Measurements from ENCODE around the gene TMC8.
A peak's percentile ranks its signal among the peaks of the same experiment; 100 is the strongest.

The TMC8 gene

GRCh38 chr17:78125138-78125913 is 5.2 kb upstream of the TMC8 start:
- Histone ChIP-seq H3K27ac (ENCODE audit: low read depth, low read length) (no peak overlapping the region; the same call in 1 of the 2 replicates), H3K4me3 (ENCODE audit: low read depth, low read length) (no peak overlapping the region), H3K9me3 (ENCODE audit: control insufficient read depth, insufficient read depth, low read depth, low read length) (no peaks in the 10 kb centered on the region), H3K36me3 (ENCODE audit: control insufficient read depth, insufficient read depth, low read length) (peaks cover 60% of the 10 kb centered on the region), H3K9ac (ENCODE audit: low read length) (no peak overlapping the region), H3K27me3 (ENCODE audit: control insufficient read depth, insufficient read depth, low read length) (no peaks in the 10 kb centered on the region), H3K4me1 (ENCODE audit: control insufficient read depth, insufficient read depth, low read length) (peaks cover 32% of the 10 kb centered on the region)

- H3K9ac ChIP-seq (ENCODE audit: low read length) = no peak overlapping the region
- no peaks in the 10 kb centered on the region for H3K9me3 ChIP-seq (ENCODE audit: control insufficient read depth, insufficient read depth, low read depth, low read length)
- H3K27me3 ChIP-seq (ENCODE audit: control insufficient read depth, insufficient read depth, low read length) = peaks cover 4% of the 10 kb centered on the region; the same call in 1 of the 2 replicates
- peaks cover 40% of the 10 kb centered on the region for H3K4me1 ChIP-seq (ENCODE audit: control insufficient read depth, insufficient read depth, low read length)
- peak overlapping the region; percentile 94; the same call in 1 of the 2 replicates for H3K4me3 ChIP-seq (ENCODE audit: low read depth, low read length)
- peaks cover 51% of the 10 kb centered on the region for H3K36me3 ChIP-seq (ENCODE audit: control insufficient read depth, insufficient read depth, low read length)
- H3K27ac ChIP-seq (ENCODE audit: low read depth, low read length) = peak overlapping the region; percentile 87; the same call in 1 of the 2 replicates
These were observed 4.3 kb upstream of the TMC8 start for GRCh38 chr17:78125976-78126894.

- Histone ChIP-seq H3K27ac (ENCODE audit: low read depth, low read length) (peak overlapping the region; percentile 87; the same call in 1 of the 2 replicates), H3K9me3 (ENCODE audit: control insufficient read depth, insufficient read depth, low read depth, low read length) (no peaks in the 10 kb centered on the region), H3K4me1 (ENCODE audit: control insufficient read depth, insufficient read depth, low read length) (peaks cover 40% of the 10 kb centered on the region), H3K9ac (ENCODE audit: low read length) (peak overlapping the region; percentile 79), H3K4me3 (ENCODE audit: low read depth, low read length) (peak overlapping the region; percentile 94), H3K27me3 (ENCODE audit: control insufficient read depth, insufficient read depth, low read length) (peaks cover 8% of the 10 kb centered on the region; the same call in 1 of the 2 replicates), H3K36me3 (ENCODE audit: control insufficient read depth, insufficient read depth, low read length) (peaks cover 45% of the 10 kb centered on the region)
These were observed 3.7 kb upstream of the TMC8 start for GRCh38 chr17:78126895-78127238.

- Histone ChIP-seq H3K9me3 (ENCODE audit: control insufficient read depth, insufficient read depth, low read depth, low read length) (no peaks in the 10 kb centered on the region), H3K27ac (ENCODE audit: low read depth, low read length) (peak overlapping the region; percentile 87; the same call in 1 of the 2 replicates), H3K4me1 (ENCODE audit: control insufficient read depth, insufficient read depth, low read length) (peaks cover 40% of the 10 kb centered on the region), H3K27me3 (ENCODE audit: control insufficient read depth, insufficient read depth, low read length) (peaks cover 9% of the 10 kb centered on the region), H3K4me3 (ENCODE audit: low read depth, low read length) (peak overlapping the region; percentile 94), H3K9ac (ENCODE audit: low read length) (peak overlapping the region; percentile 79), H3K36me3 (ENCODE audit: control insufficient read depth, insufficient read depth, low read length) (peaks cover 40% of the 10 kb centered on the region)
These were observed 3.2 kb upstream of the TMC8 start for GRCh38 chr17:78127239-78127887.

- Histone ChIP-seq H3K36me3 (ENCODE audit: control insufficient read depth, insufficient read depth, low read length) (peaks cover 33% of the 10 kb centered on the region), H3K9ac (ENCODE audit: low read length) (peak overlapping the region; percentile 88), H3K27me3 (ENCODE audit: control insufficient read depth, insufficient read depth, low read length) (peaks cover 16% of the 10 kb centered on the region), H3K9me3 (ENCODE audit: control insufficient read depth, insufficient read depth, low read depth, low read length) (no peaks in the 10 kb centered on the region), H3K4me1 (ENCODE audit: control insufficient read depth, insufficient read depth, low read length) (peaks cover 47% of the 10 kb centered on the region), H3K27ac (ENCODE audit: low read depth, low read length) (peak overlapping the region; percentile 87; the same call in 1 of the 2 replicates), H3K4me3 (ENCODE audit: low read depth, low read length) (peak overlapping the region; percentile 94)
These were observed 2.6 kb upstream of the TMC8 start for GRCh38 chr17:78127888-78128550.

- Histone ChIP-seq H3K27me3 (ENCODE audit: control insufficient read depth, insufficient read depth, low read length) (peaks cover 22% of the 10 kb centered on the region), H3K4me1 (ENCODE audit: control insufficient read depth, insufficient read depth, low read length) (peaks cover 50% of the 10 kb centered on the region), H3K27ac (ENCODE audit: low read depth, low read length) (peak within 1 kb of the TSS; percentile 87; the same call in 1 of the 2 replicates), H3K4me3 (ENCODE audit: low read depth, low read length) (peak within 1 kb of the TSS; percentile 94), H3K9ac (ENCODE audit: low read length) (peak within 1 kb of the TSS; percentile 88), H3K36me3 (ENCODE audit: control insufficient read depth, insufficient read depth, low read length) (peaks cover 26% of the 10 kb centered on the region), H3K9me3 (ENCODE audit: control insufficient read depth, insufficient read depth, low read depth, low read length) (no peaks in the 10 kb centered on the region)
These were observed 1.8 kb upstream of the TMC8 start, which contains the start of gene TMC6 for GRCh38 chr17:78128551-78129350. TSS of gene TMC6 (minus strand) at chr17:78128755. CDS start at chr17:78126832, 1,923 bp downstream.

- Histone ChIP-seq H3K4me3 (ENCODE audit: low read depth, low read length) (peak overlapping the region; percentile 57), H3K36me3 (ENCODE audit: control insufficient read depth, insufficient read depth, low read length) (peaks cover 19% of the 10 kb centered on the region), H3K4me1 (ENCODE audit: control insufficient read depth, insufficient read depth, low read length) (peaks cover 54% of the 10 kb centered on the region), H3K27me3 (ENCODE audit: control insufficient read depth, insufficient read depth, low read length) (peaks cover 27% of the 10 kb centered on the region), H3K9ac (ENCODE audit: low read length) (no peak overlapping the region), H3K27ac (ENCODE audit: low read depth, low read length) (no peak overlapping the region), H3K9me3 (ENCODE audit: control insufficient read depth, insufficient read depth, low read depth, low read length) (no peaks in the 10 kb centered on the region)
These were observed 1.1 kb upstream of the TMC8 start for GRCh38 chr17:78129351-78130089.

- Histone ChIP-seq H3K36me3 (ENCODE audit: control insufficient read depth, insufficient read depth, low read length) (peaks cover 14% of the 10 kb centered on the region), H3K9ac (ENCODE audit: low read length) (no peak overlapping the region), H3K27me3 (ENCODE audit: control insufficient read depth, insufficient read depth, low read length) (peaks cover 27% of the 10 kb centered on the region), H3K4me3 (ENCODE audit: low read depth, low read length) (no peak overlapping the region), H3K9me3 (ENCODE audit: control insufficient read depth, insufficient read depth, low read depth, low read length) (no peaks in the 10 kb centered on the region), H3K4me1 (ENCODE audit: control insufficient read depth, insufficient read depth, low read length) (peaks cover 54% of the 10 kb centered on the region), H3K27ac (ENCODE audit: low read depth, low read length) (no peak overlapping the region)
These were observed 508 bp upstream of the TMC8 start for GRCh38 chr17:78130090-78130436.

- no peaks in the 10 kb centered on the region; the same call in 1 of the 2 replicates for H3K36me3 ChIP-seq (ENCODE audit: control insufficient read depth, insufficient read depth, low read length)
- peaks cover 27% of the 10 kb centered on the region for H3K27me3 ChIP-seq (ENCODE audit: control insufficient read depth, insufficient read depth, low read length)
- H3K9me3 ChIP-seq (ENCODE audit: control insufficient read depth, insufficient read depth, low read depth, low read length) = no peaks in the 10 kb centered on the region
- H3K27ac ChIP-seq (ENCODE audit: low read depth, low read length) = no peak overlapping the region
- H3K4me3 ChIP-seq (ENCODE audit: low read depth, low read length) = peak overlapping the region; percentile 43
- no peak overlapping the region for H3K9ac ChIP-seq (ENCODE audit: low read length)
- H3K4me1 ChIP-seq (ENCODE audit: control insufficient read depth, insufficient read depth, low read length) = peaks cover 48% of the 10 kb centered on the region
These were observed 857 bp downstream of the TMC8 start for GRCh38 chr17:78131172-78132083.

All from HUES6 (cell line).